LHCN-M2 (cell line): ENCODE data around the gene KRT83. TPM values are rescaled to one million over a fixed set of nuclear protein-coding genes. Genes with fewer than 3 reads are reported as not detected.
"Not testable (repeated sequence)": the region's sequence is repeated elsewhere in the genome, so short reads cannot be mapped to it uniquely, and the experiment has no call there.

Experiments
- DNase-seq: peaks from one replicate; pipeline ENCODE4 v3.0.0-alpha.2; 2012; ENCODE audit warnings: low read depth
- total RNA-seq: library from RNA; depleted of rRNA; stranded (reverse); fragments of >200 nt; gene quantifications from 2 replicates; pipeline ENCODE4 v1.2.3, GENCODE V29; 2014

Gene KRT83
- total RNA-seq, 1 experiment from 2014 or later: not detected

DNA sequence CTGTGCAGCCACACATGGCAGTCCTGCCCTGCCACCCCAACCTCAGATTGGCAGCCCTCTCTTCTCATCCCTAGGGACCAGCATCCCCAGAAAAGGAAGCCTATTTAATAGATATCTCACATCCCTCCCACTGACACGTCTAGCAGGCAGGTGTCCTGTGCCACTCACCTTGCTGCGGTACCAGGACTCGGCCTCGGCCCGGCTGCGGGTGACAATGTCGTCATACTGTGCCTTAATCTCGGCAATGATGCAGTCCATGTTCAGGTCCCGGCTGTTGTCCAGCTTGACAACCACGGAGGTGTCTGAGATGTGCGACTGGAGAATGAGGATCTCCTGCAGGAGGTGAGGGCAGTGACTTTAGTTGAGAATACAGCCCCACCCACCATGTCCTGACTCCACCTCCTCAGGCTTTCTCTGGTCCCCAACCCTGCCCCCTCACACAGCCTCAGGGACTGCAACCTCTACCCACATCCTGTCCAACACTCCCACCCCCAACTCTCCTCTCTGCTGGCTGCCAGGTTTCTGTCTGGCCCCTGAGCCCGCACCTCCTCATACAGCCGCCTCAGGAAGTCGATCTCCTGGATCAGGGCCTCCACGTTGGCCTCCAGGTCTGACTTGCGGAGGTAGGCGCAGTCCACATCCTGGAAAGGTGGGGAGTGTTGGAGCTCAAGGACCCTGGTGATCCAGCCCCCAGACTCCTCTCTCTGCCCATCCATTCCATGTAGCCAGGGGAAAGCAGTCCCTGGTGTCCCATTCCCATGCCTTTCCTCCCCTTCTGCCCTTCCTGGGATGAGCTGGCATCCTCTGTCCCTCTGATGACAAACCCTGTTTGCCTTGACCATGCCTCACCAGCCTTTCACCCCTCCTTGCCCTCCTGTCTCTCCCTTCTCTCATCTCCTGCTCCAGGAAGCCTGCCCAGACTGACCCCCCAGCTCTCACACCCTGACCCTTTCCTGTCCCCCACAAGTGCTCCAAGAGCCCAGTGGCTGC, 33.1 kb downstream of the KRT83 start:
- not testable (repeated sequence) for DNase-seq

DNA sequence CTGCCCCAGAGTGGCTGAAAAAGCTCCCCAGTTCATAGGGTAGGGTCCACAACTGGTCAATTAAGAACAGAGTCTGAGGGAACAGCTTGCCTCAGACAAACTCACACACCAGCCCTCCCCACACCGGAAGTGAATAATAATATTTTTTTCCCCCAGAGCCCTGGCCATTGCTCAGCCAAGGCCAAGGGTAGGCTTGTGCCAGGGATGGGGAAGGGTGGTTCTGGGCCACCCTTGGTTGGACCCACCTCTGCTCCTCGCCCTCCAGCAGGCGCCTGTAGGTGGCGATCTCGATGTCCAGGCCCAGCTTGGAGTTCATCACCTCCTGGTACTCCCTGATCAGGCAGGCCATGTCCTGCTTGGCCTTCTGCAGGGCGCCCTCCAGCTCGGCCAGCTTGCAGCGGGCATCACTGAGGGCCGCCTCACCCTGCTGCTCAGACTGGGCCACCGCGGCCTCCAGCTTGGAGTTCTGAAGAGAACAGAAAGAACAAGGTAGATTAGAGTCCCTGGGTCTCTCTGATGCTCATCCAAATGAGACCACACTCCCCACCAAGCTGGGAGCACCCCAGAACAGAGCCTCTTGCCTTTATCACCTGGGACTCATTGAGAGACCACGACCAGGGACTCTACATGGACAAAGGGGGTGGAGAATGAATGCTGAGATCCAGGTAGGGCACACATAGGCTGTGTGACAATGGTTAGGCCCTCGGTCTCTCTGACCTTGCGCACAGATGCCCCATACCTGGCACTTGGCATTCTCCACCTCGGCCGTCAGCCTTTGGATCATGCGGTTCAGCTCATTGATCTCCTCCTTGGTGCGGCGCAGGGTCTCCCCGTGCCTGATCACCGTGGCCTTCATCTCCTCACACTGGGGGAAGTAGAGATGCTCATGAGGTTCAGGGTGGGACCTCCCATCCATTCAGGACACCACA, 34.1 kb downstream of the KRT83 start:
- DNase-seq: not testable (repeated sequence)

GRCh38 chr12:52285851-52286530, 35.2 kb downstream of the KRT83 start:
- DNase-seq: no peak

GRCh38 chr12:52285172-52285745, 35.9 kb downstream of the KRT83 start:
- DNase-seq: peak; percentile 59

DNA sequence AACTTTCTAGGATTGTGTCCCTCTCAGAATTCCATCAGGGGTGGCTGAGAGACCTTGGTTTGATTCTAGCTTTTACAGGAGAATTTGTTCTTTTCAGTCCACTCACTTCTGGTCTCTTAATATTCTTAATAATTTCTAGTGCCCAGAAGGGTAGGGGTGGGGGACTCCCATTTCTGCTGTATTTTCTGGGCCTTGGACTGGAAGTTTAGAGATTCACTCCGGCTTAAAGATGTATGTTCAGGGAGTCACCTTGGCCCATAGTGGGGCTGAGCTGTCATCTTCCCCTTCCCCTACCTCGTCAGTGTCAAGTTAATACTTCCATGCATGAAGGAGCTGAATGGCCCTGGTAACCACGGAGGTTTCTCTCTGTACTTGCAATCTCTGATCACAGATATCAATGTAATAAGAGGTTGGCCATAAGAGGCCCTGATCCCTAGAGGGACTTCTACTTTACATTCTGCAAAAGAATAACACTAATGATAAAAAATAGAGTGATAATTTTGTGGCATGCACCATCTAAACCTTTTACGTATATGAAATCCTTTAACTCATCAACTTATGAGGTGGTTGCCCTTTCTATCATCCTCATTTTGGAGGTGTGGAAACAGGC, 36.5 kb downstream of the KRT83 start:
- no peak for DNase-seq

DNA sequence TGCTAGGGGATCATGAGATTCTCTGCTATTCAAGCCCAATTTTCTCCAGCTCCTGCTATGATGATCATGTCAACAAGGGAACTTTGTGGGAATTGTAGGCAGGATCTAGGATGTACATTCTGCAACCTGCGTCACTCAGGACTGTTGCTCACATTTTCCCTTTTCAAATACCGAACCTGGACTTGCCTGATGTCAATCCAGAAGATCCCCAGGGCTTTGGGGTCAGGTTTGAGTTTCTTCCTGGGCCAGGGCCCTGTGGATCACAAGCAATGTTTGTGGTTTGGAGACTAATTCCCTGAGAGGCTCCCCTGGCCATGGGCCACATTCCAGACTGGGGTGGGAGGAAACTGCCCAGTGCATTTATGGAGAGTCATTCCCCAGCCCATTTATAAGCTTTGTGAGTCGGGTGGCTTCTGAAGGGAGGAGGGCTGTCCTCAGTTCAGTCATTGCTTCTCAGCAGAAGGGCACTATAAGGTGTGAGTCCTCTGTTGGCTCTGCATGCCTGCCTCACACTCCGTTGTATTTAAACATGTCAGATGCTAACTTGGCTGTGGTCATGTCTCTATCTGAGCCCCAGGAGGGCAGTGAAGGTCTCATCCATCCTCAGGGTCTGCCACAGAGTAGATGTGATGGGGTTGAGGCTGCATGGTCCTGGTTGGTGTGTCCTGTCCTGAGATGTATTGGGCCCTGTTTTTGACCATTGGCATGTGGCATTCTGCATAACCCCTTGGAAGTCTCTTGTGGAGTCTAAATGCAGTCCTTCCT, 40.2 kb downstream of the KRT83 start:
- peak; percentile 92 for DNase-seq

DNA sequence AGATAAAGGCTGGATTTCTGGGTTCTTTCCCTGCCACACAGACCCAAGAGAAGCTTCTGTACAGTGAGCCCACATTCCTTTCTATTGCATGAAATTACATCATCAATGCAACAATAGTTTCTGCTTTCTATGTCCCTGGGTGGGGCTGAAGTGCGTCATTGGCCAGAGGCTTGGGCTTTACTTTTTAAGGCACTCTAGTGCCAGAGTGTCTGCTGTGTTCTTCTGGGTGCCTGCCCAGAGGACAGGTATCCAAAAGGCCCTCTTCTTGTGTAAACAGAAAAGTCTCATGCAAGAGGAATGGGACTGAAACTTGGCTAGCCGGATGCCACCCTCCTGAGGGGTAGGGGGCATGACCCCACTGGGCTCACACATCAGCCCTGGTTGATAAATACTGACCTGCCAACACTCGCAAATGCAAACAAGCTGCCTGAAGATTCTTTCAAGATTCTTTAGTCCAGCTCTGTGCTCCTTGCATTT, 40.8 kb downstream of the KRT83 start:
- DNase-seq: peak; percentile 76

DNA sequence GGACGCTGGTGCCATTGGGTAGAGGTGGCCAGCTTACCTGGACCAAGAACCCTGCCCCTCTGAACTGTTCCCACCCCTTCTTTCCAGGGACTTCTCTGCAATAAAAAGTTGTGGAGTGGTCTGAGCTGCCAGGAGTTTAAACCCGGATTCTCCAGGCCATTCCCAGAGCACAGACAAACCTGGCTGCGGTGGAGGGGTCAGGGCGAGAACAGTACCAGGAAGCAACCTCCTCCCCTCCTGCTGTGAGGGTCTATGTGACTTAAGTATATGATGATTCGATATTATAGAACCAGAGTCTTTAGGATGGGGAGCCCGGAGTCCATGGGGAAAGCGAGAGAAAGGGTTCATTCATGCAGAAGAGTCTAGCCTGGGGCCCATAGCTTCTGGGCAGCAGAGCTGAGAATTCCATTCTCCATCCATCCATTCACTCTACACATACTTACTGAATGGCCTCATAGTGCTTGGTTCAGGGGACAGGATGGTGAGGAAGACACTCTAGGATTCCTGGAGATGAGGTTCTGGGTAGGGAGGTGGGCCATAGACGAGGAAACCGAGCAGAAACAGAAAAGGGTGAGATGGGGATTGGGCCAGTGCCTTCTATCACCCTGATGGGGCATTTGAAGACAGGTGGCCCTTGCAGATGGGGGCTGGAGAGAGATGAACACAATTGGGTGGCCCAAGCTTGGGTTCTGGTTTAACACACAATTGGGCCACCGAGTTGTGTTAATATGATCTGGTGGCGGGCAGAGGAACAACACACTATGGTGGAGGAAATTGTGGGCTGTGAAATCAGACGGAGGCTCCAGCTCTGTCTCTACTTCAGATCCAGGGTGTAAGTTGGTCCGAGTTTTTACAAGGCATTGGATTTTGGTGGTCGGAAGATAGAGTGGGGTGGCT, 41.5 kb downstream of the KRT83 start:
- no peak for DNase-seq

DNA sequence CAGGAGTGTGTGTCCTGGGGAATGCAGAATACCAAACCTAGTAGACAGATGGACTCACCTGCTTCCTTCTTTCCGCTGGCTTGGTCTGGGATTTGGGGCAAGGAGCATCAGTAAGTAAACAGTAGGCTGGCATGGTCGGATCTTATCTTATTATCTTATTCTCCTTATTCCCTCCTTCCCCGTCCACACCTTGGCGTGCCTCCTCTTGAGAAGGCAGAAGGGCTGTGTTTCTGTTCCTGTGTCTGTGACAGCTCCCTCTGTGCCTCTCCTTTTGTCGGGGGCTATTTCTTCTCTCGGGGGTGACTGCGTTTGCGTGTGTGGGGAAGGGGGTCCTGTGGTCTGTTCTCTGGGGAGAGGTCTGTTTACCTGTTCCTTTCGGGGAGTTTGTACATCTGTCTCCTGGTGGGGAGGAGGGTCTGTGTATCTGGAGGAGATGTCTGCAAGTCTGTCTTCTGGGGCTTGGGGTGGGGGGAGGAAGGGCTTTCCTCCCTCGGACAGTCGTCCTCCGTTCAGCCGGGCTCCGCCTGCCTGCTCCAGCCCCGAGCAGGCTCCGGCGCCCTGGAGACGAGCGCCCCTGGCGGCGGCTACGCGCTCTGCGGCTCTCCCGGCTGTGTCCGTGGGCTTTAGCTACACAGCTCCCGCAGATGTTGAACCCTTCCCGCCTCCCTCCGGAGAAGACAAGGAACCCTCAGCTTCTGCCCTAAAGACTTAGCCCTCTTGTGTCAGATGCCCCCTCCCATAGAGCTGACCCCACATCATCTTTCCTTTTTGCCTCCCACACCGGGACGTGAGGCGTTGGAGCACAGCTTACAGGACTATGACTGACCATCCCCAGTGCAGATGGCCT, 42.4 kb downstream of the KRT83 start:
- DNase-seq: peak; percentile 51

GRCh38 chr12:52277486-52278245, 43.5 kb downstream of the KRT83 start:
- DNase-seq: no peak

GRCh38 chr12:52275686-52276085, 45.5 kb downstream of the KRT83 start:
- no peak for DNase-seq

DNA sequence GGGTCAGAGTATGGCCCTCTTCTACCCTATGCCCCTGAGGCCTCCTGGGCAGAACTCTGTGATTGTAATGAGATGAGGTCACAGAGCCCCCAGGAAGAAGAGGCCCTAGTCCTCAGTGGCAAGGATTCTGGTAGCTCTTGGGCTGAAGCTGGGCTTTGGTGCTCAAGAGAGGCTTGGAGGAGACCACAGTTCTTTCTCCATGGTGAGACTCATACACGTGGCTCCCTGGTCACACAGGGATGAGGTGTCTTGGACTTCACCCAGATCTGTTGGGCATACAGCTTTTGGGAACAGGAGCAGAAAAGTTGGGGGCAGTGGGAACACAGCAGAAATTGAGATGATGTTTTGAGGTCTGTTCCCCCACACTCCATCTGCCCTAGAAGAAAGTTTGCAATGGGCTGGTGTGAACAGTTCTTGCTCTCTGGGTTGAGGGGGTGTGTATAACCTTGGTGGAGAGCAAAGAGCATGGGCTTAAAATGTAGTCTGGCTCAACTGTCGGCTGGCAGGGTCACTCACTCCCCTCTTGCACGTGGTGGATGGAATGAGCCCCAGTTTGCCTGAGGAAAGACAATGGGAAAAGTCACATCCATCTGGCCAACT, 46.6 kb downstream of the KRT83 start, which contains the start of gene KRT86:
TSS of gene KRT86 (plus strand) at position 125 of the 600 bp plus-strand sequence. CDS start 27,272 bp downstream, outside the sequence.
- no peak for DNase-seq

GRCh38 chr12:52271158-52271557, 50.0 kb downstream of the KRT83 start:
- no peak for DNase-seq

DNA sequence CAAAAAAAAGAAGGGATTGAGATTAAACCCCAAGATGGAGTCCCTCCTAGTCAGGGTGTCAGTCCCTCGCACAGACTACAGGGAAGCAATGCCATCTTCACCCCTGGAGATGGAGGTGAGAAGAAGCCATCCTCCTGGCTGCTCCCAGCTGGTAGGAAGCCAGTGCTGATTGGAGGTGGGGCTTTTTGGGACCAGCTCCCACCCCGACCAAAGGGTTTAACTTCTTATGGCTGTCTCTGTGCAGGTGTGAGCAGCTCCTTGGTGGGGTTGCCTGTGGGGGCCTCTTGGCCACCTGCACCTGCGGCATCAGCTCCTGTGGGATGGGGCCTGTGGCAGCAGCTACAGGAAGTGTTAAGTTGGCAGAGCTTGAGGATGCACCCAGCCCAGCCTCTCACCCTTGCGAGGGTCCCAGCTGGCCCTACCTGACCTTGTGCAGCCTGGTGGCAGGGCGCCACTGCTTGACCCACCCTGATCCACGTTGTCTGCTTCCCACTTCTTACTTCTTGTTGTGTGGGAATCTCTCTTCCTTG, 50.6 kb downstream of the KRT83 start:
- DNase-seq: no peak

- DNase-seq: peak; percentile 49
Observed at GRCh38 chr12:52268212-52268611, 53.0 kb downstream of the KRT83 start.

DNA sequence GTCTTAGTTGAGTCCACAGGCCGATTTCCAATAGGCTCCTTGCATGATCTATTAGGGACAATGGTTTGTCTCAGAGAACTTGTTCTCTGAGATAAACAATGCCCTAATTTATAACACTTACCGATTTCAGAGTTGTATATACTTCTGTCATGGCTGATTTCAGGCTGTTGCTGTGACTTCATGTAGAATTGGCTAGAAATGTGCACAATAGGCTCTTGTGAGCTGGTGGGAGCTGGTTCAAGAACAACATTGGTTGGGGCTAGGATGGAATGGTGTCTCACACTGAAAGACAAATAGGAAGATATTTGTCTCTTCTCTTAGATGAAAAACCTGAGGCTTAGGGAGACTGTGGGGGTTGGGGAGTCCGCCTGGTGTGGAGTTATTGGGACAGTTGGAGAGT, 53.5 kb downstream of the KRT83 start:
- no peak for DNase-seq
